ENCODE results near the gene MAMSTR.

The MAMSTR gene

DNA sequence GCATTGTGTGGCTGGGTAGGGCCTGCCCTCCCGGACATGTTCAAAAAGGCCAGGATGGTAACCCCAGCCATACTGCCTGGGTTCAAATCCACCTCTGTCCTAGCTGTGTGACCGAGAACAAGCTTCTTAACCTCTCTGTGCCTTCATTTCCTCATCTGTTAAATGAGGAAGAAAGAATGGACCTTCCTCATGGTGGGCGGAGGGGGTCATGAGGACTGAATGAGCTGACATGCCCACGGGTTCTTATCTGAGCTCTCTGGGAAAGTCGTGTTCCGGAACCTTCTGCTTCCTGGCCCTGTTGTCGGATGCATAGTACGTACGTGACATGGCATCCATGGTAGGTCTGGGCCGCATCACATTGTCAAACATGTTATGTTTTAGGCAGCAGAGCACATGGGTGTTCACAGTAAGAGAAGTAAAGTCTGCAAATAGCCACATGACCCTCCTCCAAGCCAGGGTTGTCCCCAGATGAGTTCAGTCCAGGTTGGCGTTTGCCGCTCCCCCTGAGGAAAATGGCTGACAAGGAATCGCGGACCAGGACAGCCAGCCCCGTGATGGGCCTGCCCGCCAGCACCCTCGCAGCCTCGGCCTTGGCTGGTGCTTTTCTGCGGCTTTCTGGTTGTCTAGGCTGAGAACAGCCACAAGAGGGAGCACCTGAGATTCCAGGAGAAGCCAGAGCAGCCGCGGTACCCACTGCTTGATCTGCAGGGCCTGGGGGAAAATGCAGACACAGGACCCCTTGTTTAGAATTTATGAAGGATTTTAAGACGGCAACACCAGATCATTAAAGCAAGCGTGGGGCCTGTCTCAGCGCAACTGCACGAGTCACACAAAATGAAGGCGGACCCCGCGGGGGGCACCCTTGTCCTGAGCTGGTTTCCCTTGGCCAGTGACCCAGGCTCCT, 44.4 kb downstream of the MAMSTR start (continued):
- no peak for TF ChIP-seq KLF1 (tag by site-specific recombination; IDR thresholded peaks at IDR 0.05)
- peak; percentile 14; the same call in 1 of the 2 replicates for TF ChIP-seq YY2 (tag by site-specific recombination; IDR thresholded peaks at IDR 0.05)
- no peak for TF ChIP-seq ZNF791 (tag by site-specific recombination; IDR thresholded peaks at IDR 0.05)
- peak; percentile 35; the same call in 1 of the 2 replicates for TF ChIP-seq ZNF664 (tag by site-specific recombination; IDR thresholded peaks at IDR 0.05)
- TF ChIP-seq ZNF404 (tag by site-specific recombination; IDR thresholded peaks at IDR 0.05), result no peak
- TF ChIP-seq KLF16 (tag by site-specific recombination; IDR thresholded peaks at IDR 0.05), result no peak
- TF ChIP-seq ZNF184 (tag by site-specific recombination; IDR thresholded peaks at IDR 0.05), result no peak
- TF ChIP-seq SCRT1 (tag by site-specific recombination; IDR thresholded peaks at IDR 0.05; ENCODE audit: borderline replicate concordance), result no peak
- TF ChIP-seq ZNF692 (tag by site-specific recombination; IDR thresholded peaks at IDR 0.05), result peak; percentile 74; the same call in 1 of the 2 replicates
- no peak for TF ChIP-seq ZNF776 (tag by site-specific recombination; IDR thresholded peaks at IDR 0.05; ENCODE audit: borderline replicate concordance)
- TF ChIP-seq MYNN (tag by site-specific recombination; IDR thresholded peaks at IDR 0.05; ENCODE audit: borderline replicate concordance), result no peak
- no peak for TF ChIP-seq ZNF24 (tag by site-specific recombination; IDR thresholded peaks at IDR 0.05)
- no peak for TF ChIP-seq ZNF239 (tag by site-specific recombination; IDR thresholded peaks at IDR 0.05)
- TF ChIP-seq ZNF501 (tag by site-specific recombination; IDR thresholded peaks at IDR 0.05), result 0 out of 2 replicates have a peak, but pooled peaks have one; percentile 50
- TF ChIP-seq SALL2 (tag by site-specific recombination; IDR thresholded peaks at IDR 0.05; ENCODE audit: borderline replicate concordance), result no peak
- no peak for TF ChIP-seq GLIS1 (tag by site-specific recombination; IDR thresholded peaks at IDR 0.05)
- no peak for TF ChIP-seq ZNF416 (tag by site-specific recombination; IDR thresholded peaks at IDR 0.05)
- no peak for TF ChIP-seq ZBTB20 (tag by site-specific recombination; IDR thresholded peaks at IDR 0.05)
- TF ChIP-seq, protein P1, sequence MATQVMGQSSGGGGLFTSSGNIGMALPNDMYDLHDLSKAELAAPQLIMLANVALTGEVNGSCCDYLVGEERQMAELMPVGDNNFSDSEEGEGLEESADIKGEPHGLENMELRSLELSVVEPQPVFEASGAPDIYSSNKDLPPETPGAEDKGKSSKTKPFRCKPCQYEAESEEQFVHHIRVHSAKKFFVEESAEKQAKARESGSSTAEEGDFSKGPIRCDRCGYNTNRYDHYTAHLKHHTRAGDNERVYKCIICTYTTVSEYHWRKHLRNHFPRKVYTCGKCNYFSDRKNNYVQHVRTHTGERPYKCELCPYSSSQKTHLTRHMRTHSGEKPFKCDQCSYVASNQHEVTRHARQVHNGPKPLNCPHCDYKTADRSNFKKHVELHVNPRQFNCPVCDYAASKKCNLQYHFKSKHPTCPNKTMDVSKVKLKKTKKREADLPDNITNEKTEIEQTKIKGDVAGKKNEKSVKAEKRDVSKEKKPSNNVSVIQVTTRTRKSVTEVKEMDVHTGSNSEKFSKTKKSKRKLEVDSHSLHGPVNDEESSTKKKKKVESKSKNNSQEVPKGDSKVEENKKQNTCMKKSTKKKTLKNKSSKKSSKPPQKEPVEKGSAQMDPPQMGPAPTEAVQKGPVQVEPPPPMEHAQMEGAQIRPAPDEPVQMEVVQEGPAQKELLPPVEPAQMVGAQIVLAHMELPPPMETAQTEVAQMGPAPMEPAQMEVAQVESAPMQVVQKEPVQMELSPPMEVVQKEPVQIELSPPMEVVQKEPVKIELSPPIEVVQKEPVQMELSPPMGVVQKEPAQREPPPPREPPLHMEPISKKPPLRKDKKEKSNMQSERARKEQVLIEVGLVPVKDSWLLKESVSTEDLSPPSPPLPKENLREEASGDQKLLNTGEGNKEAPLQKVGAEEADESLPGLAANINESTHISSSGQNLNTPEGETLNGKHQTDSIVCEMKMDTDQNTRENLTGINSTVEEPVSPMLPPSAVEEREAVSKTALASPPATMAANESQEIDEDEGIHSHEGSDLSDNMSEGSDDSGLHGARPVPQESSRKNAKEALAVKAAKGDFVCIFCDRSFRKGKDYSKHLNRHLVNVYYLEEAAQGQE (tag by site-specific recombination; IDR thresholded peaks at IDR 0.05), result no peak
- no peak for TF ChIP-seq ZNF223 (tag by site-specific recombination; IDR thresholded peaks at IDR 0.05)
- no peak for TF ChIP-seq KLF7 (tag by site-specific recombination; IDR thresholded peaks at IDR 0.05; ENCODE audit: borderline replicate concordance)
- no peak for TF ChIP-seq ZNF37A (tag by site-specific recombination; IDR thresholded peaks at IDR 0.05)
- TF ChIP-seq TCF7L2 (IDR thresholded peaks at IDR 0.05; ENCODE audit: borderline replicate concordance, low read depth, low read length), result no peak
- TF ChIP-seq PRDM10 (tag by site-specific recombination; IDR thresholded peaks at IDR 0.05), result peak; percentile 35; the same call in 1 of the 2 replicates
- TF ChIP-seq, protein P2, sequence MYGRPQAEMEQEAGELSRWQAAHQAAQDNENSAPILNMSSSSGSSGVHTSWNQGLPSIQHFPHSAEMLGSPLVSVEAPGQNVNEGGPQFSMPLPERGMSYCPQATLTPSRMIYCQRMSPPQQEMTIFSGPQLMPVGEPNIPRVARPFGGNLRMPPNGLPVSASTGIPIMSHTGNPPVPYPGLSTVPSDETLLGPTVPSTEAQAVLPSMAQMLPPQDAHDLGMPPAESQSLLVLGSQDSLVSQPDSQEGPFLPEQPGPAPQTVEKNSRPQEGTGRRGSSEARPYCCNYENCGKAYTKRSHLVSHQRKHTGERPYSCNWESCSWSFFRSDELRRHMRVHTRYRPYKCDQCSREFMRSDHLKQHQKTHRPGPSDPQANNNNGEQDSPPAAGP (tag by site-specific recombination; IDR thresholded peaks at IDR 0.05), result no peak
- no peak for TF ChIP-seq MEIS1 (CRISPR knock-in tag; IDR thresholded peaks at IDR 0.05; ENCODE audit: borderline replicate concordance)
- peak; percentile 79; the same call in 1 of the 2 replicates for TF ChIP-seq ZNF121 (tag by site-specific recombination; IDR thresholded peaks at IDR 0.05)
- TF ChIP-seq ZNF658 (tag by site-specific recombination; IDR thresholded peaks at IDR 0.05), result no peak
- TF ChIP-seq ZNF48 (tag by site-specific recombination; IDR thresholded peaks at IDR 0.05), result no peak
- no peak for TF ChIP-seq ZBTB7A (tag by site-specific recombination; IDR thresholded peaks at IDR 0.05; ENCODE audit: low read depth)
- TF ChIP-seq ZNF521 (tag by site-specific recombination; IDR thresholded peaks at IDR 0.05), result no peak
